K562 (cell line): ENCODE results near the gene CDHR2. TPM values are rescaled to one million over a fixed set of nuclear protein-coding genes. Genes with fewer than 3 reads are reported as not detected.

Experiments
- CBX8 ChIP-seq: fragments of 200-600 bp; sonication (generic); IDR thresholded peaks from 2 replicates; pipeline ENCODE4 v1.6.1; 2012; ENCODE audit warnings: borderline replicate concordance, mixed run types, low read depth, mild to moderate bottlenecking, moderate library complexity, mixed read lengths, low read length, control low read depth, inconsistent platforms; ENCODE audit not compliant: poor library complexity, severe bottlenecking; ENCODE audit errors: extremely low read depth
- DACH1 ChIP-seq: fragments of 450-650 bp; IDR thresholded peaks from 2 replicates; pipeline ENCODE4 v1.6.1; 2018; ENCODE audit not compliant: partially characterized antibody
- DPF2 ChIP-seq: fragments of 450-650 bp; IDR thresholded peaks from 2 replicates; pipeline ENCODE4 v1.6.1; 2016
- GABPB1 ChIP-seq: sonication (generic); formaldehyde crosslinking; IDR thresholded peaks from 2 replicates; pipeline ENCODE4 v1.8.0; 2022; ENCODE audit warnings: mild to moderate bottlenecking, missing genetic modification reagents
- MCM2 ChIP-seq: fragments of 450-650 bp; IDR thresholded peaks from 2 replicates; pipeline ENCODE4 v1.6.1; 2017; ENCODE audit warnings: low read depth, mild to moderate bottlenecking
- MCM5 ChIP-seq: fragments of 450-650 bp; IDR thresholded peaks from 2 replicates; pipeline ENCODE4 v1.6.1; 2016; ENCODE audit warnings: low read depth
- MTA3 ChIP-seq: fragments of 450-650 bp; formaldehyde crosslinking; IDR thresholded peaks from 2 replicates; pipeline ENCODE4 v1.6.1; 2017; ENCODE audit warnings: mild to moderate bottlenecking, borderline replicate concordance
- NFIC ChIP-seq: fragments of 450-650 bp; IDR thresholded peaks from 2 replicates; pipeline ENCODE4 v1.6.1; 2017; ENCODE audit warnings: mild to moderate bottlenecking, inconsistent platforms
- NR4A1 ChIP-seq, 2 experiments: fragments of 250-450 bp in 1 of 2; fragments of 450-650 bp in 1 of 2; sonication (Bioruptor Pico) in 1 of 2; IDR thresholded peaks; 2 replicates each; pipeline versions ENCODE4 v1.4.0 to v1.6.1; 2016 to 2020; ENCODE audit warnings: mild to moderate bottlenecking in 2 of 2, missing compliant biosample characterization in 1 of 2, missing genetic modification characterization in 1 of 2, moderate library complexity in 1 of 2
- POLR3A ChIP-seq: IDR thresholded peaks from 2 replicates; pipeline ENCODE4 v1.6.1; 2011; ENCODE audit warnings: borderline replicate concordance, mild to moderate bottlenecking, moderate library complexity; ENCODE audit not compliant: insufficient read length, insufficient read depth; ENCODE audit errors: extremely low read depth
- ZBTB1 ChIP-seq: sonication (generic); formaldehyde crosslinking; IDR thresholded peaks from 2 replicates; pipeline ENCODE4 v1.8.1; 2023; ENCODE audit warnings: missing genetic modification reagents, low read depth, mild to moderate bottlenecking, borderline replicate concordance
- ZBTB8A ChIP-seq: fragments of 450-650 bp; IDR thresholded peaks from 2 replicates; pipeline ENCODE4 v1.6.1; 2018; ENCODE audit warnings: mild to moderate bottlenecking, moderate library complexity; ENCODE audit not compliant: partially characterized antibody
- ZNF197 ChIP-seq: fragments of 200-800 bp; sonication (Bioruptor generic); IDR thresholded peaks from 2 replicates; pipeline ENCODE4 v1.6.1; 2016; ENCODE audit warnings: low read depth, missing genetic modification characterization, missing compliant biosample characterization
- polyA plus RNA-seq, 8 experiments: library from polyadenylated mRNA; depleted of rRNA in 4 of 8; stranded (reverse) in 5 of 8; unstranded in 3 of 8; fragments of >200 nt; fragmentation: Nextera tagmentation in 2 of 8; fragmentation: Illumina TruSeq in 1 of 8; extraction: Ambion mirVana in 2 of 8; extraction: Trizol in 1 of 8; gene quantifications; 2 replicates each; pipeline versions ENCODE4 v1.2.1 to v1.2.3, GENCODE V29; 2011 to 2014; ENCODE audit warnings: inconsistent platforms in 1 of 8, missing spikeins in 1 of 8
- total RNA-seq, 7 experiments: library from RNA; depleted of rRNA in 6 of 7; stranded (reverse); fragments of >200 nt in 6 of 7; fragmentation: Illumina TruSeq in 2 of 7; extraction: Trizol in 2 of 7; gene quantifications; 2 replicates each; pipeline versions ENCODE4 v1.2.1 to v1.2.3, GENCODE V29; 2011 to 2021; ENCODE audit warnings: low replicate concordance in 1 of 7
- TF ChIP-seq, protein P1 (sequence below), 2 experiments: fragments of 200-800 bp in 1 of 2; sonication (Bioruptor generic) in 1 of 2; sonication (generic) in 1 of 2; formaldehyde crosslinking in 1 of 2; IDR thresholded peaks in 1 of 2; conservative IDR thresholded peaks in 1 of 2; 2 replicates each; pipeline versions ENCODE4 v1.5.0 to v1.6.1; 2016 to 2020; ENCODE audit warnings: missing compliant biosample characterization in 1 of 2, missing genetic modification characterization in 1 of 2, missing genetic modification reagents in 1 of 2
- TF ChIP-seq, protein P2 (sequence below): fragments of 150-350 bp; IDR thresholded peaks from 2 replicates; pipeline ENCODE4 v1.6.1; 2014; ENCODE audit warnings: low read depth, mild to moderate bottlenecking, low read length, borderline replicate concordance
- TF ChIP-seq, protein P3 (sequence below), 3 experiments: IDR thresholded peaks in 2 of 3; conservative IDR thresholded peaks in 1 of 3; 2 replicates each; pipeline ENCODE4 v1.5.1; 2011 to 2012; ENCODE audit warnings: low read length in 3 of 3, mild to moderate bottlenecking in 3 of 3, control low read depth in 2 of 3, improper control_type of control experiment in 1 of 3, inconsistent platforms in 1 of 3, low read depth in 1 of 3, mixed read lengths in 1 of 3, moderate library complexity in 1 of 3; ENCODE audit not compliant: insufficient read depth in 2 of 3

Gene CDHR2
- total and polyA plus RNA-seq, 9 of the 15 experiments (the other 6 are each of a cell fraction or from before 2014, with no cell fraction given), result 0.01 to 0.62 (median 0.09) TPM; not detected in 2

DNA sequence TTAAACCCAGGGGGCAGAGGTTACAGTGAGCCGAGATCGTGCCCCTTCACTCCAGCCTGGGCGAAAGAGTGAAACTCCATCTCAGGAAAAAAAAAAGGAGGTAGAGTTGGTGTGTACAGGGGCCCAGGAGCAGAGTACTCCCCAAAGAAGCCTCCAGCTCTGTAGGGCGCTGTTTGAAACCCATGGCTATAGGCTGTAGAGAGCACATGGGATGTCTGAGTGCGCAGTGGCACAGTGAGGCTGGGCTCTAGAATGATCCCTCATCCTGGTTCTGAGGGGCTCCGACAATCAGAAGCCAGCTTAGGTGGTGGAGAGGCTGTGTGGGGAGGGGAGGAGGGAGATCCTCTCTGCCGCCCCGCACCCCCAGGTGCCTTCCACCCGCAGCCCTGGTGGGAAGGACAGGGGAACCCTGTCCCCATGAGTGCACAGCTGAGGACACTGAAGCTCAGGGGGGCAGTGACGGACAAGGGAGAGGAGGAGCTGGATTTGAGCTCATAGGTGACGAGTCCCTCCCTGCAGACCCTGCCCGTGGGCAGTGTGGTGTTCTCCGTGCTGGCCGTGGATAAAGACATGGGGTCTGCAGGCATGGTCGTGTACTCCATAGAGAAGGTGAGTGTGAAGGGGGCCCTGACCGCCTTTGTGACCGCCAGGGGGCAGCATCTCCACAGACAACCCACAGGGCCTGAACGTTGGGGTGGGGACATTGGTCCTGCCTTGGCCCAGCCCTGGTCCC, 24.6 kb downstream of the CDHR2 start (continued):
- TF ChIP-seq ZNF197, result no peak
- TF ChIP-seq, protein P1, sequence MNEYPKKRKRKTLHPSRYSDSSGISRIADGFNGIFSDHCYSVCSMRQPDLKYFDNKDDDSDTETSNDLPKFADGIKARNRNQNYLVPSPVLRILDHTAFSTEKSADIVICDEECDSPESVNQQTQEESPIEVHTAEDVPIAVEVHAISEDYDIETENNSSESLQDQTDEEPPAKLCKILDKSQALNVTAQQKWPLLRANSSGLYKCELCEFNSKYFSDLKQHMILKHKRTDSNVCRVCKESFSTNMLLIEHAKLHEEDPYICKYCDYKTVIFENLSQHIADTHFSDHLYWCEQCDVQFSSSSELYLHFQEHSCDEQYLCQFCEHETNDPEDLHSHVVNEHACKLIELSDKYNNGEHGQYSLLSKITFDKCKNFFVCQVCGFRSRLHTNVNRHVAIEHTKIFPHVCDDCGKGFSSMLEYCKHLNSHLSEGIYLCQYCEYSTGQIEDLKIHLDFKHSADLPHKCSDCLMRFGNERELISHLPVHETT (CRISPR knock-in tag; conservative IDR thresholded peaks at IDR 0.05 in 1 of 2, IDR thresholded peaks at IDR 0.05 in 1 of 2), result no peak
- no peak for TF ChIP-seq NR4A1 (CRISPR knock-in tag; IDR thresholded peaks at IDR 0.05)
- TF ChIP-seq NR4A1 (tag; IDR thresholded peaks at IDR 0.05), result no peak
- TF ChIP-seq DPF2, result no peak
- no peak for TF ChIP-seq MTA3
- TF ChIP-seq MCM2, result no peak
- TF ChIP-seq ZBTB8A, result no peak
- TF ChIP-seq ZBTB1 (CRISPR knock-in tag), result no peak
- TF ChIP-seq DACH1, result no peak
- no peak for TF ChIP-seq POLR3A
- TF ChIP-seq, protein P2, sequence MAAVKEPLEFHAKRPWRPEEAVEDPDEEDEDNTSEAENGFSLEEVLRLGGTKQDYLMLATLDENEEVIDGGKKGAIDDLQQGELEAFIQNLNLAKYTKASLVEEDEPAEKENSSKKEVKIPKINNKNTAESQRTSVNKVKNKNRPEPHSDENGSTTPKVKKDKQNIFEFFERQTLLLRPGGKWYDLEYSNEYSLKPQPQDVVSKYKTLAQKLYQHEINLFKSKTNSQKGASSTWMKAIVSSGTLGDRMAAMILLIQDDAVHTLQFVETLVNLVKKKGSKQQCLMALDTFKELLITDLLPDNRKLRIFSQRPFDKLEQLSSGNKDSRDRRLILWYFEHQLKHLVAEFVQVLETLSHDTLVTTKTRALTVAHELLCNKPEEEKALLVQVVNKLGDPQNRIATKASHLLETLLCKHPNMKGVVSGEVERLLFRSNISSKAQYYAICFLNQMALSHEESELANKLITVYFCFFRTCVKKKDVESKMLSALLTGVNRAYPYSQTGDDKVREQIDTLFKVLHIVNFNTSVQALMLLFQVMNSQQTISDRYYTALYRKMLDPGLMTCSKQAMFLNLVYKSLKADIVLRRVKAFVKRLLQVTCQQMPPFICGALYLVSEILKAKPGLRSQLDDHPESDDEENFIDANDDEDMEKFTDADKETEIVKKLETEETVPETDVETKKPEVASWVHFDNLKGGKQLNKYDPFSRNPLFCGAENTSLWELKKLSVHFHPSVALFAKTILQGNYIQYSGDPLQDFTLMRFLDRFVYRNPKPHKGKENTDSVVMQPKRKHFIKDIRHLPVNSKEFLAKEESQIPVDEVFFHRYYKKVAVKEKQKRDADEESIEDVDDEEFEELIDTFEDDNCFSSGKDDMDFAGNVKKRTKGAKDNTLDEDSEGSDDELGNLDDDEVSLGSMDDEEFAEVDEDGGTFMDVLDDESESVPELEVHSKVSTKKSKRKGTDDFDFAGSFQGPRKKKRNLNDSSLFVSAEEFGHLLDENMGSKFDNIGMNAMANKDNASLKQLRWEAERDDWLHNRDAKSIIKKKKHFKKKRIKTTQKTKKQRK, result no peak
- TF ChIP-seq, protein P3, sequence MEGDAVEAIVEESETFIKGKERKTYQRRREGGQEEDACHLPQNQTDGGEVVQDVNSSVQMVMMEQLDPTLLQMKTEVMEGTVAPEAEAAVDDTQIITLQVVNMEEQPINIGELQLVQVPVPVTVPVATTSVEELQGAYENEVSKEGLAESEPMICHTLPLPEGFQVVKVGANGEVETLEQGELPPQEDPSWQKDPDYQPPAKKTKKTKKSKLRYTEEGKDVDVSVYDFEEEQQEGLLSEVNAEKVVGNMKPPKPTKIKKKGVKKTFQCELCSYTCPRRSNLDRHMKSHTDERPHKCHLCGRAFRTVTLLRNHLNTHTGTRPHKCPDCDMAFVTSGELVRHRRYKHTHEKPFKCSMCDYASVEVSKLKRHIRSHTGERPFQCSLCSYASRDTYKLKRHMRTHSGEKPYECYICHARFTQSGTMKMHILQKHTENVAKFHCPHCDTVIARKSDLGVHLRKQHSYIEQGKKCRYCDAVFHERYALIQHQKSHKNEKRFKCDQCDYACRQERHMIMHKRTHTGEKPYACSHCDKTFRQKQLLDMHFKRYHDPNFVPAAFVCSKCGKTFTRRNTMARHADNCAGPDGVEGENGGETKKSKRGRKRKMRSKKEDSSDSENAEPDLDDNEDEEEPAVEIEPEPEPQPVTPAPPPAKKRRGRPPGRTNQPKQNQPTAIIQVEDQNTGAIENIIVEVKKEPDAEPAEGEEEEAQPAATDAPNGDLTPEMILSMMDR (IDR thresholded peaks at IDR 0.05 in 2 of 3, conservative IDR thresholded peaks at IDR 0.05 in 1 of 3; ENCODE audit: insufficient read depth in 2 of 3, low read depth in 1 of 3, low read length in 3 of 3), result peak; percentile 85 to 91 (median 90)
- TF ChIP-seq GABPB1 (CRISPR knock-in tag), result no peak
- no peak for TF ChIP-seq MCM5
- TF ChIP-seq NFIC, result no peak
- no peak for TF ChIP-seq CBX8
